ENCODE measurements around the gene OR6F1. TPM values are rescaled to one million over a fixed set of nuclear protein-coding genes. Genes with fewer than 3 reads are reported as not detected.

OR6F1 gene
- total and polyA plus RNA-seq, 2 donors (not counting 3 experiments of a cell fraction or from before 2014, with no cell fraction given), result not detected

- TF ChIP-seq POLR2A (IDR thresholded peaks at IDR 0.05; ENCODE audit: low read depth, low read length) (no peak), FOS (IDR thresholded peaks at IDR 0.05; ENCODE audit: borderline replicate concordance, insufficient read depth, low read length) (no peak), JUN (IDR thresholded peaks at IDR 0.05; ENCODE audit: borderline replicate concordance, insufficient read depth, insufficient read length, low read depth) (no peak), CTCF (IDR thresholded peaks at IDR 0.05; ENCODE audit: extremely low read depth in 1 of 2, insufficient read depth in 1 of 2, low read depth in 1 of 2, low read length in 2 of 2) (no peak), MAX (IDR thresholded peaks at IDR 0.05; ENCODE audit: insufficient read depth, insufficient read length) (no peak), GATA2 (IDR thresholded peaks at IDR 0.05; ENCODE audit: insufficient read depth, insufficient read length, low read depth, low read length) (no peak)
- H2AFZ ChIP-seq (ENCODE audit: low read depth, low read length), result no peak within 1 kb of the TSS
- intact Hi-C loops (cut with micrococcal nuclease), result loop anchor here (5.0 kb wide), 1 partner anchor 1128 kb away; no protein-coding TSS in a partner anchor
- dilution Hi-C loops (cut with MboI; ENCODE audit: extremely low pct_ligation_motif_present, low sequenced_read_pairs), result no loop called here
- H3K27ac ChIP-seq (ENCODE audit: insufficient read depth, low read depth, low read length), result no peak within 1 kb of the TSS
- no peaks in the 10 kb centered on the region for H3K79me2 ChIP-seq (ENCODE audit: control insufficient read depth, insufficient read depth, low read length)
- no peak within 1 kb of the TSS for H3K9ac ChIP-seq (replicated peaks; ENCODE audit: extremely low read depth, insufficient read depth, low read length)
- no peaks in the 10 kb centered on the region for H3K36me3 ChIP-seq (ENCODE audit: control insufficient read depth in 2 of 2, extremely low read depth in 1 of 2, insufficient read depth in 2 of 2, low read length in 2 of 2)
- no TSS peak for BruUV-seq (replicated peaks)
- no peak within 1 kb of the TSS for H3K4me3 ChIP-seq (replicated peaks in 1 of 3; ENCODE audit: insufficient read depth in 1 of 3, low read depth in 1 of 3, low read length in 3 of 3)
- no peak within 1 kb of the TSS for H3K4me2 ChIP-seq (ENCODE audit: insufficient read depth, low read length)
- no peak for DNase-seq (ENCODE audit: low read depth, low spot score)
- no peak for FAIRE-seq
- ChIA-PET CTCF (no interaction called here), POLR2A (no interaction called here)
- no peaks in the 10 kb centered on the region for H3K4me1 ChIP-seq (ENCODE audit: control insufficient read depth, extremely low read depth, insufficient read depth, low read length)
- no peaks in the 10 kb centered on the region for H3K27me3 ChIP-seq (ENCODE audit: control insufficient read depth in 2 of 2, insufficient read depth in 2 of 2, low read length in 2 of 2)
- no peaks in the 10 kb centered on the region for H3K9me1 ChIP-seq (replicated peaks; ENCODE audit: control insufficient read depth, extremely low read depth, insufficient read depth, low read length)
- H3K9me3 ChIP-seq (replicated peaks; ENCODE audit: control insufficient read depth, insufficient read depth, low read length), result no peaks in the 10 kb centered on the region
- H4K20me1 ChIP-seq (replicated peaks; ENCODE audit: control insufficient read depth, extremely low read depth, insufficient read depth, low read length), result no peaks in the 10 kb centered on the region
These were observed 36.8 kb downstream of the OR6F1 start, which contains the start of gene OR13G1 for GRCh38 chr1:247679639-247680038. Gene OR13G1 (minus strand): TSS chr1:247679739. CDS start chr1:247673041, 6,698 bp downstream.

DNA sequence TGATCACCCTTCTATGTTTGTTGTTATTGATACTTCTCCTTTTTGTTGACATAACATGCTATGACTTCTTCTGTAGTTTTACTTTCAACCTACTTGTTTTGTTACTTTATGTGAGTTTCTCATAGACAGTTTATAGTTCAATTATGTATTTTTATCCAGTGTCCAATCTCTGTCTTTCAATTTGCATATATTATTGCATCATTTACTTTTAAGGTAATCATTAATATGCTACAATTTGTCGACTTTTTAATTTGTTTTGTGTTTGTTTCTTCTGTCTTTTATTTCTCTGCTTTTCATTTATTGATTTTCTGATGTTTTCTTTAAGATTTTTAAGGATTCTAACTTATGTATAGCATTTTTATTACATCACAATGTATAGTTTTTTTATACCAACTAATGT is 47.2 kb downstream of the OR6F1 start:
- Histone ChIP-seq H3K79me2 (ENCODE audit: control insufficient read depth, insufficient read depth, low read length) (no peaks in the 10 kb centered on the region), H3K4me3 (replicated peaks in 1 of 3; ENCODE audit: insufficient read depth in 1 of 3, low read depth in 1 of 3, low read length in 3 of 3) (no peak overlapping the region), H3K27ac (ENCODE audit: insufficient read depth, low read depth, low read length) (no peak overlapping the region), H3K9me1 (replicated peaks; ENCODE audit: control insufficient read depth, extremely low read depth, insufficient read depth, low read length) (no peaks in the 10 kb centered on the region), H3K27me3 (ENCODE audit: control insufficient read depth in 2 of 2, insufficient read depth in 2 of 2, low read length in 2 of 2) (no peaks in the 10 kb centered on the region), H4K20me1 (replicated peaks; ENCODE audit: control insufficient read depth, extremely low read depth, insufficient read depth, low read length) (no peaks in the 10 kb centered on the region), H3K4me1 (ENCODE audit: control insufficient read depth, extremely low read depth, insufficient read depth, low read length) (no peaks in the 10 kb centered on the region), H3K4me2 (ENCODE audit: insufficient read depth, low read length) (no peak overlapping the region), H3K9me3 (replicated peaks; ENCODE audit: control insufficient read depth, insufficient read depth, low read length) (peaks cover 4% of the 10 kb centered on the region), H3K9ac (replicated peaks; ENCODE audit: extremely low read depth, insufficient read depth, low read length) (no peak overlapping the region), H3K36me3 (ENCODE audit: control insufficient read depth in 2 of 2, extremely low read depth in 1 of 2, insufficient read depth in 2 of 2, low read length in 2 of 2) (no peaks in the 10 kb centered on the region), H2AFZ (ENCODE audit: low read depth, low read length) (no peak overlapping the region)
- dilution Hi-C loops (cut with MboI; ENCODE audit: extremely low pct_ligation_motif_present, low sequenced_read_pairs) (no loop called here), intact Hi-C loops (cut with micrococcal nuclease) (no loop called here)
- TF ChIP-seq POLR2AphosphoS5 (IDR thresholded peaks at IDR 0.05; ENCODE audit: insufficient read depth, low read depth, low read length) (no peak), MYC (IDR thresholded peaks at IDR 0.05; ENCODE audit: low read depth, low read length) (no peak), FOS (IDR thresholded peaks at IDR 0.05; ENCODE audit: borderline replicate concordance, insufficient read depth, low read length) (no peak), GATA2 (IDR thresholded peaks at IDR 0.05; ENCODE audit: insufficient read depth, insufficient read length, low read depth, low read length) (no peak), EZH2 (IDR thresholded peaks at IDR 0.05; ENCODE audit: borderline replicate concordance, low read depth, low read length, severe bottlenecking) (no peak), MAX (IDR thresholded peaks at IDR 0.05; ENCODE audit: insufficient read depth, insufficient read length) (no peak), POLR2A (IDR thresholded peaks at IDR 0.05; ENCODE audit: low read depth, low read length) (no peak), CTCF (IDR thresholded peaks at IDR 0.05; ENCODE audit: extremely low read depth in 1 of 2, insufficient read depth in 1 of 2, low read depth in 1 of 2, low read length in 2 of 2) (no peak), JUN (IDR thresholded peaks at IDR 0.05; ENCODE audit: borderline replicate concordance, insufficient read depth, insufficient read length, low read depth) (no peak)
- no peak for DNase-seq (ENCODE audit: low read depth, low spot score)
- CTCF ChIA-PET, result no interaction called here
- FAIRE-seq, result no peak
- POLR2A ChIA-PET, result no interaction called here
- no TSS peak for BruUV-seq (replicated peaks)

All from endothelial cell of umbilical vein (primary cell).